OCI-LY1 (cell line): ENCODE results near the gene NDUFS7.

ENCODE experiments used
- H2AFZ ChIP-seq: fragments of 200-600 bp; sonication (generic), shearing (Covaris generic); 2 replicates; pipeline ENCODE4 v1.6.0; 2014; ENCODE audit warnings: antibody characterized with exemption, mild to moderate bottlenecking, low read length
- H3F3A ChIP-seq: fragments of 200-600 bp; sonication (generic), shearing (Covaris generic); 2 replicates; pipeline ENCODE4 v1.6.0; 2014; ENCODE audit warnings: mild to moderate bottlenecking, antibody characterized with exemption, low read length, moderate library complexity; ENCODE audit not compliant: insufficient read depth
- H3K27ac ChIP-seq: fragments of 200-600 bp; sonication (generic); 2 replicates; pipeline ENCODE4 v1.5.1; 2014; ENCODE audit warnings: low read length, mixed run types, mild to moderate bottlenecking, low read depth; ENCODE audit not compliant: poor library complexity, severe bottlenecking
- H3K27me3 ChIP-seq: fragments of 200-600 bp; sonication (generic); 2 replicates; pipeline ENCODE4 v1.6.0; 2014; ENCODE audit warnings: antibody characterized with exemption, mild to moderate bottlenecking, low read length, moderate library complexity; ENCODE audit not compliant: insufficient read depth
- H3K36me3 ChIP-seq: fragments of 200-600 bp; sonication (generic); 2 replicates; pipeline ENCODE4 v1.6.1; 2014; ENCODE audit warnings: mild to moderate bottlenecking, antibody characterized with exemption, low read length, moderate library complexity, mixed read lengths; ENCODE audit not compliant: insufficient read depth
- H3K4me1 ChIP-seq: fragments of 200-600 bp; sonication (generic); 2 replicates; pipeline ENCODE4 v1.5.1; 2014; ENCODE audit warnings: mild to moderate bottlenecking, low read length, moderate library complexity; ENCODE audit not compliant: insufficient read depth, severe bottlenecking
- H3K4me2 ChIP-seq: fragments of 200-600 bp; sonication (generic), shearing (Covaris generic); 2 replicates; pipeline ENCODE4 v1.6.1; 2014; ENCODE audit warnings: low read length
- H3K4me3 ChIP-seq: fragments of 200-600 bp; sonication (generic); 2 replicates; pipeline ENCODE4 v1.5.1; 2014; ENCODE audit warnings: low read length, low read depth, mild to moderate bottlenecking, mixed read lengths; ENCODE audit not compliant: poor library complexity, severe bottlenecking
- H3K79me2 ChIP-seq: fragments of 200-600 bp; shearing (Covaris generic); 2 replicates; pipeline ENCODE4 v1.6.1; 2016; ENCODE audit warnings: mixed run types, low read length, mixed read lengths; ENCODE audit not compliant: insufficient read depth
- H3K9ac ChIP-seq: fragments of 200-600 bp; sonication (generic), shearing (Covaris generic); 2 replicates; pipeline ENCODE4 v1.6.1; 2014; ENCODE audit warnings: mild to moderate bottlenecking, low read length, mixed read lengths
- H3K9me2 ChIP-seq: fragments of 200-600 bp; sonication (generic), shearing (Covaris generic); 2 replicates; pipeline ENCODE4 v1.6.1; 2014; ENCODE audit warnings: low read depth, mild to moderate bottlenecking, low read length, mixed read lengths
- H3K9me3 ChIP-seq: fragments of 200-600 bp; shearing (Covaris generic); 2 replicates; pipeline ENCODE4 v1.6.1; 2014; ENCODE audit warnings: low read length, mixed read lengths
- H4K20me1 ChIP-seq: fragments of 200-600 bp; sonication (generic), shearing (Covaris generic); 2 replicates; pipeline ENCODE4 v1.6.0; 2016; ENCODE audit warnings: mild to moderate bottlenecking, low read length; ENCODE audit not compliant: insufficient read depth
- EZH2 ChIP-seq: fragments of 200-600 bp; sonication (generic), shearing (Covaris generic); IDR thresholded peaks from 2 replicates; pipeline ENCODE4 v1.8.0; 2017; ENCODE audit warnings: borderline replicate concordance, mixed run types, mild to moderate bottlenecking, antibody characterized with exemption, low read length, moderate library complexity, mixed read lengths
- TF ChIP-seq, protein P1 (sequence below): fragments of 200-600 bp; sonication (generic), shearing (Covaris generic); IDR thresholded peaks from 2 replicates; pipeline ENCODE4 v1.5.1; 2017; ENCODE audit warnings: mild to moderate bottlenecking, antibody characterized with exemption, low read length, moderate library complexity, mixed read lengths

Gene NDUFS7

DNA sequence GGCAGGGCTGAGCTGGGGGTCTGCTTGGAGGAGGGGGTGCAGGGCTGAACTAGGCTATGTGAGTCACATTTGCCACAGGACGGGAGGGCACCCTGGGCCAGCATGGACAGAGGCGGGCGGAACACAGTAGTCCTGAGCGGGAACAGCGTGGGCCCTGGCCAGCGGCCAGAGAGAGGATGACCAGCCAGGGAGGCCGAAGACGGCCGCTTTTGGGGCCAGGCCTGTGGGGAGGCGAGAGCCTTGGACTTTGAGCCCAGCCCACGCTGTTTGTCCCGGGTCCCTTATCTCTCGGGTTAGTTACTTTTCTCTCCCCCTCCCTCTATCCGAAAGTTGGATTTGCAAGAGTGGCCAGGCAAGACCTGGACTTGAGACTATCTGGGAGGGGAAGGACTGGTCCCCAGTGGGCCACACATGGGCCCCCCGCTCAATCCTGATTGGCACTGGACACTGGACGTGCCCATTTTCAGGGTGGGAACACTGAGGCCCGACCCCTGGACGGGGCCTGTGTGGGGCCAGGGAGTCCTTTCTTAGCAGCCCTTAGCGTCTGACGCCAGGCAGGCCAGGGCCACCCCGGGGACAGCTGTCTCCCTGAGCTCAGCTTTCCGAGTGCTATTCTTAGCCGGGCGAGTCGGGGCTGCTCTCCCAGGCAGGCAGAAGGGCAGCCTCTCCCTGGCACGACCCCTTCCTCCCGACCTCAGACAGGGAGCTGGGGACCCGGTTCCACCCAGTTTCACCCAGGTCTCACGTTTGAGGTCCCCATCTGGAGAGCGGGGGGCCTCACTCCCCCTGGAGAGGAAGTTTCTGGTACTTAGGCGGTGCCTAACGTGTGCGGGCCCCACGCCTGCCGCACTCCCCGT, 16.8 kb downstream of the NDUFS7 start:
- Histone ChIP-seq H3K9me3 (no peaks in the 10 kb centered on the region), H4K20me1 (no peaks in the 10 kb centered on the region), H3K4me3 (peak overlapping the region; percentile 78), H3K4me2 (peak overlapping the region; percentile 88), H3K27me3 (peaks cover 6% of the 10 kb centered on the region; the same call in 1 of the 2 replicates), H3K27ac (no peak overlapping the region), H3F3A (no peaks in the 10 kb centered on the region), H3K9ac (peak overlapping the region; percentile 78), H2AFZ (no peak overlapping the region), H3K4me1 (peaks cover 20% of the 10 kb centered on the region), H3K9me2 (no peaks in the 10 kb centered on the region), H3K36me3 (peaks cover 3% of the 10 kb centered on the region; the same call in 1 of the 2 replicates), H3K79me2 (no peaks in the 10 kb centered on the region)
- TF ChIP-seq EZH2 = no peak
- TF ChIP-seq, protein P1, sequence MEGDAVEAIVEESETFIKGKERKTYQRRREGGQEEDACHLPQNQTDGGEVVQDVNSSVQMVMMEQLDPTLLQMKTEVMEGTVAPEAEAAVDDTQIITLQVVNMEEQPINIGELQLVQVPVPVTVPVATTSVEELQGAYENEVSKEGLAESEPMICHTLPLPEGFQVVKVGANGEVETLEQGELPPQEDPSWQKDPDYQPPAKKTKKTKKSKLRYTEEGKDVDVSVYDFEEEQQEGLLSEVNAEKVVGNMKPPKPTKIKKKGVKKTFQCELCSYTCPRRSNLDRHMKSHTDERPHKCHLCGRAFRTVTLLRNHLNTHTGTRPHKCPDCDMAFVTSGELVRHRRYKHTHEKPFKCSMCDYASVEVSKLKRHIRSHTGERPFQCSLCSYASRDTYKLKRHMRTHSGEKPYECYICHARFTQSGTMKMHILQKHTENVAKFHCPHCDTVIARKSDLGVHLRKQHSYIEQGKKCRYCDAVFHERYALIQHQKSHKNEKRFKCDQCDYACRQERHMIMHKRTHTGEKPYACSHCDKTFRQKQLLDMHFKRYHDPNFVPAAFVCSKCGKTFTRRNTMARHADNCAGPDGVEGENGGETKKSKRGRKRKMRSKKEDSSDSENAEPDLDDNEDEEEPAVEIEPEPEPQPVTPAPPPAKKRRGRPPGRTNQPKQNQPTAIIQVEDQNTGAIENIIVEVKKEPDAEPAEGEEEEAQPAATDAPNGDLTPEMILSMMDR = no peak

- H3K4me3 ChIP-seq = peak within 1 kb of the TSS; percentile 78
- H3K4me2 ChIP-seq = peak within 1 kb of the TSS; percentile 88
- no peak within 1 kb of the TSS for H3K27ac ChIP-seq
- no peaks in the 10 kb centered on the region for H3K79me2 ChIP-seq
- no peaks in the 10 kb centered on the region for H3F3A ChIP-seq
- H4K20me1 ChIP-seq = no peaks in the 10 kb centered on the region
- no peaks in the 10 kb centered on the region; the same call in 1 of the 2 replicates for H3K36me3 ChIP-seq
- peaks cover 23% of the 10 kb centered on the region for H3K4me1 ChIP-seq
- peak within 1 kb of the TSS; percentile 78 for H3K9ac ChIP-seq
- H3K9me2 ChIP-seq = no peaks in the 10 kb centered on the region
- no peak within 1 kb of the TSS for H2AFZ ChIP-seq
- peaks cover 6% of the 10 kb centered on the region; the same call in 1 of the 2 replicates for H3K27me3 ChIP-seq
- H3K9me3 ChIP-seq = no peaks in the 10 kb centered on the region
- TF ChIP-seq EZH2 = no peak
- TF ChIP-seq, protein P1 = peak; percentile 45
These were observed 17.6 kb downstream of the NDUFS7 start, which contains the start of gene GAMT for GRCh38 chr19:1401138-1401888. Gene GAMT, minus strand, starts transcription at chr19:1401542. Its CDS starts 66 bp downstream, at chr19:1401476.

DNA sequence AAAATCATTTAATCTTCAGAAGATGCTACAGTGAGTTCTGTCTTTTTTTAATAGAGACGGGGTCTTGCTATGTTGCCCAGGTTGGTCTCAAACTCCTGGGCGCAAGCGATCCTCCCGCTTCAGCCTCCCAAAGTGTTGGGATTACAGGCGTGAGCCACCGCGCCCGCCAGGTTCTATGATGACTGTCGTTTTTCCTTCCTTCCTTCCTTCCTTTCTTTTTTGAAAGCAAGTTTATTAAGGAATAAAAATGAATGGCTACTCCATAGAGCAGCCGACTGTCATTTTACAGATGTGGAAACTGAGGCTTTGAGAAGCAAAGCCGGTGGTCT, 18.1 kb downstream of the NDUFS7 start:
- Histone ChIP-seq H3K27ac (no peak overlapping the region), H3K4me3 (peak overlapping the region; percentile 78), H4K20me1 (no peaks in the 10 kb centered on the region), H2AFZ (no peak overlapping the region), H3K36me3 (no peaks in the 10 kb centered on the region; the same call in 1 of the 2 replicates), H3K27me3 (peaks cover 6% of the 10 kb centered on the region; the same call in 1 of the 2 replicates), H3K9me3 (no peaks in the 10 kb centered on the region), H3K4me1 (peaks cover 29% of the 10 kb centered on the region), H3K9me2 (no peaks in the 10 kb centered on the region), H3K4me2 (peak overlapping the region; percentile 88), H3K79me2 (no peaks in the 10 kb centered on the region), H3K9ac (peak overlapping the region; percentile 78), H3F3A (no peaks in the 10 kb centered on the region)
- TF ChIP-seq, protein P1 = no peak
- TF ChIP-seq EZH2 = no peak
